ENCODE results near the gene USP48.

USP48 gene

DNA sequence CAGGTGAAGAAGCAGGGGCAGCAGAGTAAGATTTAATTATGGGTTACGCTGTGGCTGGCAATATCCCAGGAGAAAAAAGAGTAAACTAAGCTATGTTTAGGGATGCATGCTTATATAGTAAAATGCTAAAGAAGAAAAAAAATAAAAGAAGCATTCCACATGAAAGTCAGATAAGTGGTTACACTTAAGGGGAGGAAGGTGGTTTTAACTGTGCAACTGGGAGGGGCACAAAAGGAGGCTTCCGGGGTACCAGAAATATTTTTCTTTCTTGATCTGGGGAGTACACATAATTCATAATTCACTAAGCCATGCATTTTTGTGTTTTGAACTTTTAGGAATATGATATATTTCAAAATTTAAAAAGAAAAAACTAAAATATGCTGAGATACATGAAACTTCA, 39.5 kb downstream of the USP48 start:
- no peak for DNase-seq

DNA sequence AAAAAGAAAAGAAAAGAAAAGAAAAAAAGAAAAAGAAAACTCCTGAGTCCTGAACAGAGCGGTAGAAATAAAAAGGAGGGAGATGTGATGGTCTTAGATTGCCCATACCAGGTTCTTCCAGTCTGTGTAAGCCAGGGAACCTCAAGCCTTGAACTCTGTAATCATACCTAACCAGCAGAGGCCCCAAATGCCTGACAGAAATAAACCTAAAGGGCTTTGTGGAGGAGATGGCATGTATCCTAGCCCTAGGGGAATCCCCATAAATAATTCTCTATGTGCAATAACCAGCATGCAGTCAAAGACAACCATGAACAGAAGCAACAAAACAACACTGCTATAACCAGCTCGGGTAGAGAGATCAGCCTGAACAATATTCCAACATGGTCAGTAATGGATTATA, 40.4 kb downstream of the USP48 start:
- no peak for DNase-seq

GRCh38 chr1:21741206-21741605, 41.7 kb downstream of the USP48 start:
- no peak for DNase-seq

DNA sequence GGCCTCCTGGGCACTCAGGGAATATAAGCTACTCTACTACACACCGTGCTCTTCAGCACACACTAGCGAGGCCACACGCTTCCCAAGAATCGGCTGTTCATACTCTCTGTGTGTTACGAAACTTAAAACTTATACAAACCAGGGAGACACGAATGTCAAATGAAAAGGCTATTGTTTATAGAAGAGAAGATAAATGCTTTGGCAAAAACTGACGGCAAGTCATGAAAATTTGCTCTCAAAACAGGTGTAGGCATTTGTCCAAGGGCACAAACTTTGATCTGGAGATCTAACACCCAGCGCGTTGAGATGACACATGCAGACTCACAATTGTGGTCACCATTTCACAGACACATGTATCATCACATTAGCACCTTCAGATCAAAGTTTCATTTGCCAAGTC, 46.1 kb downstream of the USP48 start:
- DNase-seq: no peak

DNA sequence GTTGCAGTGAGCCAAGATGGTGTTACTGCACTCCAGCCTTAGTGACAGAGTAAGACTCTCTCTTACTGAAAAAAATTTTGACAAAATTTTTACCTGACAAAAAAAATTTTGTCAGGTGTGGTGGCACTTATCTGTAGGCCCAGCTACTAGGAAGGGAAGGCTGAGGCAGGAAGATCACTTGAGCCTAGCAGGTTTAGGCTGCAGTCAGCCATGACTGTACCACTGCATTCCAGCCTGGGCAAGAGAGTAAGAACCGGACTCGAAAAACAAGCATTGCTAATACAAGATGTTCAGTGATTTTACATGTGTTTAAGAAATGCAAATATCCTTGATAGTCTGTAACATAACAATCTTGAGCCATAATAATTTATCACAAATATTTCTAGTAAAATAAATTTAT, 46.9 kb downstream of the USP48 start:
- DNase-seq: no peak

GRCh38 chr1:21734526-21734925, 48.4 kb downstream of the USP48 start:
- DNase-seq: no peak

DNA sequence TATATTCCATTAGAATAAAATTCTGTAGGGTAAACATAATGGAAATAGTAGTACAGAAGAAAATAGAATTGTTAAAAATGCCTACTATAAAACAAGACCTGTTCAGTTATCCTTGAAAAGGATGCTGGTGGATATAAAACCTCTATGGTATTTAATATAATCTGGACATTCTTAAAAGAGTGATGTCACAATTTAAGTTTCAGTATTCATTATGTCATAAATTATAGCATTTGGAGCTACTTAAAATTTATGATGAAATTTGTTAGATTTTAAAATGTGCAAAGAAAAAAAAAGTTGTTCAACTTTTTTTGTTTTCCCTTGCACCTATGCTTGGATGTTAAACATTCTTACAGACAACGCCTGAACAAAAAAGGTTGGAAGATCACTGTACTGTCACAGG, 50.3 kb downstream of the USP48 start:
- DNase-seq: no peak

DNA sequence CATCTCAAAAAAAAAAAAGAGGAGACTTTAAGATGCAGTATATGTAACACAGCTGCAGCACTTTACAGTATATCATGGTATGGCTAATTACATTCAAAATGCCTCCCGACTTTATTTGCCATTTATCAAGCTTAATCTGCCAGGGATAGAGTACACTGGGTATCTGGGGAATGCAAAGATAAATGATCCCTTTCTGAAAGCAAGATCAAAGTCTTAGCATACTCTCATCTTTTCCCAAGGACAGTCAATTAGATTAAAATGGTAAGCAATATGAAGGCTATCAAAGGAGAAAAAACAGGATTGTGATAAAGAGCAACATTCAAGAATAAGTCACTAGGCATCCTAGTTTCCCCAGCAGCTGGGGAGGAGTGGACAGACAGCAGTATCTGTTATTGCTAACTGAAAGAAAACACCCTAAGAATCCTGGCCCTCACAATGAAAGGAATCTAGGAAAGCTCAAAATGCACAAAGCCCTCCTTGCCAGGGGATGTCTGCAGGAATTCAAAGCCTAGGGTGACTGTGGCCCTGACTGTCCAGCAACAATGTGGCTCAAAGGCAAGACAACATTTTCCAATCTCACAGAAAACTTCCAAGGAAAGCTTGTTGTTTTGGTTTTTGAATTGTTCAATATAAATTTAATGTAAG, 57.1 kb downstream of the USP48 start:
- DNase-seq: no peak

DNA sequence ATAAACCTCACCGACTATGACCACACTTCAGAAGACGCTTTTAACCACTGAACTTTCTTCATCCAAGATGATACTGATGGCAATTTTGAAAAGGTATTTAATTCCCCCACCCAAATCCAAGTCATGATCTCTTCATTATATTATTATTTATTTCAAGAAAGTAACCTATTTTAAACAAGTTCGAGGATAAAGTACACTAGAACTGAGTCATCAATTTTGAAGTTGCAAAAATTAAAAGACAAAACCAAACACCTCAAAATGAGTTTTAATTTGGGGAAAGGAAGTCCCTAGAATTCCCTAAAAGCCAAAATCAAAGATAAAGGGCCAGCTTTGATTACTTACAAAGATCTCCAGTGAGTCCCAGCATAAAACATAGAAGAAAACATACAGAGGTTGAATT, 58.4 kb downstream of the USP48 start:
- DNase-seq: no peak

DNA sequence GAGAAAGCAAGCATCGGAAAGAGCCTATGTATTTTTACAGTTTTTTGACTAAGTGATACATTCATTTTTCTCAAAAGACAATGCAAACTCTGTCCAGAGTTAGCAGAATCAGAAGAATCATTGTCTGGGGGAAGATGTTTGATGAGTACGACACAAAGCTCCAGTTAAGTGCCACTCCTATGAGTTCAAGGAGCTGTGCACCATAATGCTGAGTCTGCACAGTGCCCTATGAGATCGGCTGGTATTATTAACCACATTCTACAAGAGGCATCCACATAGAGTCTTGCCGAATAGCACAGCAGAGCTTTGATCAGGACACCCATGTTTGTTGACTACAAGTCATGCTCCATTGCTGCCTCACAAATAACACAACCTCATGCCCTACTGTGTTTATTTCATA, 58.9 kb downstream of the USP48 start:
- no peak for DNase-seq

- DNase-seq: no peak
Observed at GRCh38 chr1:21721295-21721985, 61.5 kb downstream of the USP48 start.

- DNase-seq: no peak
Observed at GRCh38 chr1:21716169-21716568, 66.8 kb downstream of the USP48 start.

DNA sequence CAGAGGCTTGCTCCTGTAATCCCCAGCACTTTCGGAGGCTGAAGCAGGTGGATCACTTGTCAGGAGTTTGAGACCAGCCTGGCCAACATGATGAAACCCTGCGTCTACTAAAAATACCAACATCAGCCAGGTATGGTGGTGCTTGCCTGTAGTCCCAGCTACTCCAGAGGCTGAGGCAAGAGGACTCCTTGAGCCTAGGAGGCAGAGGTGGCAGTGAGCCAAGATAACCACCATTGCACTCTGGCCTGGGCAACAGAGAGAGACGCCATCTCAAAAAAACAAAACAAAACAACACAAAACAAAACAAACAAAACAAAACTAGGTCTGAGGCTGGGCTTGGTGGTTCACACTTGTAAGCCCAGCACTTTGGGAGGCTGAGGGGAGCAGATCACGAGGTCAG, 75.1 kb downstream of the USP48 start:
- DNase-seq: no peak

GRCh38 chr1:21707086-21707840, 75.7 kb downstream of the USP48 start:
- no peak for DNase-seq

- DNase-seq: no peak
Observed at GRCh38 chr1:21706151-21706835, 76.7 kb downstream of the USP48 start.

GRCh38 chr1:21705303-21705980, 77.5 kb downstream of the USP48 start:
- no peak for DNase-seq

DNA sequence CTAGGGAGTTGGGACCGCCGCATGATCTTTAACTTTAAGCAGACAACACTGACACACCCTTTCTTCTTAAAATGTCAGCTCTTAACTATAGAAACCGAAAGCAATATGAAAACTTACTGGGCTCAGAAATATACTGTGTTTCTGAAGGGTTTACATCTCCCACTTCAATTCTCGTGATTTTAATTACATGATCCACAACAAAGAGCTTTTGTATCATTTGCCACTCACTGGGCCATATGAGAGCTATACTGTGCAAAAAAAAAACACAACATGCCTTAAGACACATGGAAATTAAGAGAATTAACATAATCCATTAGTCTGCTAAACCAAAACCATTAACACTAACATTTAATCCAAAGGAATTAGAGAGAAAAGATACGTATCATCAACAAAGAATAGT, 78.8 kb downstream of the USP48 start:
- DNase-seq: no peak

- no peak for DNase-seq
Observed at GRCh38 chr1:21703318-21703963, 79.5 kb downstream of the USP48 start.

DNA sequence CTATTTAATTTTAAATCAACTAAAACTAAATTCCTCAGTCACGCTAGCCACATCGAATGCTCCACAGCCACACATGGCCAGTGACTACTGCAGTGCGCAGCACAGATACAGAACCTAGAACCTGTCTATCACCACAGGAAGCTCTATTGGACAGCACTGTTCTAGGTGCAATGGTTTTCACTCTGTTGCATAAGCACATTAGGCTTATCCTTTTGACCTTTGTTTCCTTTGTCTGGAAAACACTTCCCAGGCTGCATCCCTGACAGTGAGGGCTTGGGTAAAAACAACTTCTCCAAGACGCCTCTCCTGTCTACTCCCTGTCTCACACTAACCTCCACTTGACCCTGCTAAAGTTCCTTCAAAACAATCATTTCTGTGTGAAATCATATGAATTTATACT, 80.2 kb downstream of the USP48 start:
- no peak for DNase-seq

GRCh38 chr1:21701401-21701800, 81.5 kb downstream of the USP48 start:
- no peak for DNase-seq

DNA sequence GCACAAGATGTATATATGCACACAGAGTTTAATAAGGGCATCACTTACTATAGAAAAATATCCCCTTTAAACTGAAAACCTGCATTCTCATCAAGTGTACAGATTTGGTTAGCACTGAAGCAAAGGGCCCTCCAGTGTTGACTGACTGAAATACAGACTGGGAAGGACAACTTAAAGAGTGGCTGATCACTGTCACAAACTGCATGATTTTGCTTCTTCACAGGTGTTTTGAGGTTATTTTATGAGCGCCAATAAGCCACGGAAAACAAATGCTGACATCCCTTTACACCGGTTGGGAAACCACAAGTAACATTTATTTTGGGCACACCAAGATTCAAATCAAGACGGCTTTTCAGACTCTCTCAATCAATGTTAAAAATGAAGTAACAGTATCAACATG, 82.9 kb downstream of the USP48 start:
- DNase-seq: no peak

GRCh38 chr1:21696931-21697330, 86.0 kb downstream of the USP48 start:
- no peak for DNase-seq

GRCh38 chr1:21693732-21694131, 89.2 kb downstream of the USP48 start:
- no peak for DNase-seq
